ENCODE data around the gene PPIH.

DNA sequence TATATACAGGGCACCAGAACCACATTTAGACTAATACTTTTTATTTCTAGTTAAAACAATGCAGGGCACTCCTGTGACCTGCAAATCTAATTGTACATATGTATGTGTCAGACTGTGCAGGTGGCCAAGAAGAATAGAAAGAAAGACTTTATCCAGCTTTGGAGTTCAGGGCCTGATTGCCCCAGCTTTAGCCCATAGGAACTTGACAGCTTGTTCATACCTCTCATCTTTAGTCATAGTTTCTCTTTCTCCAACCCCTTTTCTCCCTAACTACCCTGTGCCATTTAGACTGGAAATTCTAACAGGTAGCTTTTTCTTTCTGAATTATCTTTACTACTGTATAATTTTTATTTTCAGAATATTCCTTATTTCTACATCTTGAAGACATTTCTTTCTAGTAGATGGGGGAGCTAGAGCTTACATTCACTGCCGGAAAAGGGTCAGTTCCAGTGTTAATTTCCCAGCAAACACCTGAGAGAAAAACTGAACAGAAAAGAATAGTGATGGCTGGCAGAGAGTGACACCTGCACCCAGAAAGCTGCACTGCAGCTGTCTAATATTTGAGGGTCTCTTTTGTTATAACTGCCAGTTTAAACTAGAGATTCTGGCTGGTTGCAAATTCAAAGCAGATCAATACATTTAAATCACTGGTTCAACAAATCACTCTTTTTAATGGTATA lies 32.4 kb downstream of the PPIH start:
- peak; percentile 30; the same call in 1 of the 2 replicates for TF ChIP-seq CTCF (conservative IDR thresholded peaks at IDR 0.05)
- no peak for TF ChIP-seq EZH2 (IDR thresholded peaks at IDR 0.05; ENCODE audit: low read depth)
